ENCODE measurements around the gene PITPNM3.
"Not testable (repeated sequence)": the region's sequence is repeated elsewhere in the genome, so short reads cannot be mapped to it uniquely, and the experiment has no call there.

The PITPNM3 gene

GRCh38 chr17:6596941-6597340, 40.6 kb upstream of the PITPNM3 start:
- no peak for TF ChIP-seq CTCF (IDR thresholded peaks at IDR 0.05; ENCODE audit: control extremely low read depth, extremely low read depth, low read depth, missing control alignments)
- POLR2A ChIA-PET, result no interaction called here
- DNase-seq (ENCODE audit: extremely low spot score), result no peak
- CTCF ChIA-PET, result no interaction called here

- no peak for TF ChIP-seq CTCF (IDR thresholded peaks at IDR 0.05; ENCODE audit: control extremely low read depth, extremely low read depth, low read depth, missing control alignments)
- POLR2A ChIA-PET, result no interaction called here
- CTCF ChIA-PET, result no interaction called here
- DNase-seq (ENCODE audit: extremely low spot score), result no peak
These were observed 40.2 kb upstream of the PITPNM3 start for GRCh38 chr17:6596511-6596910.

GRCh38 chr17:6596081-6596480, 39.7 kb upstream of the PITPNM3 start:
- no peak for TF ChIP-seq CTCF (IDR thresholded peaks at IDR 0.05; ENCODE audit: control extremely low read depth, extremely low read depth, low read depth, missing control alignments)
- DNase-seq (ENCODE audit: extremely low spot score), result no peak
- CTCF ChIA-PET, result no interaction called here
- POLR2A ChIA-PET, result no interaction called here

- POLR2A ChIA-PET; DNase-seq (ENCODE audit: extremely low spot score); CTCF ChIA-PET: not testable (repeated sequence)
These were observed 37.0 kb upstream of the PITPNM3 start for GRCh38 chr17:6593371-6593770.

- DNase-seq (ENCODE audit: extremely low spot score), result no peak
- ChIA-PET CTCF (no interaction called here), POLR2A (no interaction called here)
- TF ChIP-seq CTCF (IDR thresholded peaks at IDR 0.05; ENCODE audit: control extremely low read depth, extremely low read depth, low read depth, missing control alignments), result no peak
These were observed 35.8 kb upstream of the PITPNM3 start for GRCh38 chr17:6592173-6592572.

- ChIA-PET CTCF (interaction anchor here (1.1 kb wide), 1 partner anchor 8 kb away, joined by 3 read pairs; no protein-coding TSS in a partner anchor), POLR2A (no interaction called here)
- TF ChIP-seq CTCF (IDR thresholded peaks at IDR 0.05; ENCODE audit: control extremely low read depth, extremely low read depth, low read depth, missing control alignments), result no peak
- no peak for DNase-seq (ENCODE audit: extremely low spot score)
These were observed 35.3 kb upstream of the PITPNM3 start for GRCh38 chr17:6591599-6592158.

GRCh38 chr17:6589266-6589946, 33.1 kb upstream of the PITPNM3 start:
- DNase-seq (ENCODE audit: extremely low spot score), result no peak
- ChIA-PET POLR2A (no interaction called here), CTCF (interaction anchor here (1.6 to 2.0 kb wide), 3 partner anchors 9 to 117 kb away, joined by 4 to 6 read pairs (median 5); no protein-coding TSS in a partner anchor)
- no peak for TF ChIP-seq CTCF (IDR thresholded peaks at IDR 0.05; ENCODE audit: control extremely low read depth, extremely low read depth, low read depth, missing control alignments)

All from GM10248 (cell line).